Liver (tissue), 9 donors: Measurements from ENCODE around the gene DICER1. TPM values are rescaled to one million over a fixed set of nuclear protein-coding genes. Genes with fewer than 3 reads are reported as not detected.

Source experiments
- DNase-seq: peaks from one replicate; pipeline ENCODE4 v3.0.0-alpha.2; 2017; ENCODE audit warnings: low spot score
- H3K27ac ChIP-seq, 2 donors: one replicate each; pipeline ENCODE4 v1.7.0; 2013; ENCODE audit warnings: inconsistent platforms in 2 of 2, low read length in 2 of 2, control low read depth in 1 of 2, low read depth in 1 of 2, mild to moderate bottlenecking in 1 of 2
- H3K27me3 ChIP-seq, 4 donors: one replicate each; pipeline versions ENCODE4 v1.6.1 to v1.7.0; 2013; ENCODE audit warnings: low read length in 3 of 4, inconsistent platforms in 1 of 4, mild to moderate bottlenecking in 1 of 4, moderate library complexity in 1 of 4; ENCODE audit not compliant: control insufficient read depth in 4 of 4, insufficient read depth in 4 of 4
- H3K36me3 ChIP-seq, 4 donors: one replicate each; pipeline versions ENCODE4 v1.6.1 to v1.7.0; 2013; ENCODE audit warnings: low read length in 3 of 4, mild to moderate bottlenecking in 3 of 4, low read depth in 1 of 4, moderate library complexity in 1 of 4; ENCODE audit not compliant: control insufficient read depth in 4 of 4, insufficient read depth in 3 of 4
- H3K4me1 ChIP-seq, 4 donors: one replicate each; pipeline versions ENCODE4 v1.6.1 to v1.7.0; 2013; ENCODE audit warnings: low read length in 3 of 4, mild to moderate bottlenecking in 3 of 4, moderate library complexity in 1 of 4; ENCODE audit not compliant: control insufficient read depth in 4 of 4, insufficient read depth in 4 of 4
- H3K4me3 ChIP-seq, 3 donors: one replicate each; pipeline versions ENCODE4 v1.6.1 to v1.7.0; 2013; ENCODE audit warnings: low read length in 3 of 3, control low read depth in 1 of 3, low read depth in 1 of 3, mild to moderate bottlenecking in 1 of 3
- H3K9ac ChIP-seq, 2 donors: one replicate each; pipeline ENCODE4 v1.7.0; 2013; ENCODE audit warnings: low read length in 2 of 2, mild to moderate bottlenecking in 2 of 2, moderate library complexity in 2 of 2, control low read depth in 1 of 2, low read depth in 1 of 2
- H3K9me3 ChIP-seq, 4 donors: one replicate each; pipeline versions ENCODE4 v1.6.1 to v1.7.0; 2013; ENCODE audit warnings: low read length in 3 of 4; ENCODE audit not compliant: control insufficient read depth in 4 of 4
- ATF3 ChIP-seq: IDR thresholded peaks from 2 replicates; pipeline ENCODE4 v1.6.1; 2016; ENCODE audit warnings: antibody characterized with exemption
- CTCF ChIP-seq: fragments of 150-350 bp; IDR thresholded peaks from 2 replicates; pipeline ENCODE4 v1.5.1; 2017; ENCODE audit warnings: improper control_type of control experiment, low read depth, low read length; ENCODE audit not compliant: missing input control
- EGR1 ChIP-seq, 2 donors: IDR thresholded peaks; 2 replicates each; pipeline ENCODE4 v1.6.1; 2016 to 2018; ENCODE audit warnings: antibody characterized with exemption in 2 of 2, low read depth in 2 of 2
- FOXA1 ChIP-seq: IDR thresholded peaks from 2 replicates; pipeline ENCODE4 v1.6.1; 2016; ENCODE audit warnings: antibody characterized with exemption
- FOXA2 ChIP-seq: IDR thresholded peaks from 2 replicates; pipeline ENCODE4 v1.6.1; 2016; ENCODE audit warnings: antibody characterized with exemption
- GABPA ChIP-seq, 2 donors: IDR thresholded peaks in 1 of 2; conservative IDR thresholded peaks in 1 of 2; 2 replicates each; pipeline ENCODE4 v1.6.1; 2016; ENCODE audit warnings: antibody characterized with exemption in 2 of 2, mild to moderate bottlenecking in 1 of 2, moderate library complexity in 1 of 2
- HNF4A ChIP-seq, 2 donors: conservative IDR thresholded peaks; 2 replicates each; pipeline ENCODE4 v1.6.1; 2016; ENCODE audit warnings: antibody characterized with exemption in 2 of 2, mild to moderate bottlenecking in 2 of 2
- HNF4G ChIP-seq: IDR thresholded peaks from 2 replicates; pipeline ENCODE4 v1.6.1; 2016; ENCODE audit warnings: antibody characterized with exemption
- JUND ChIP-seq, 2 donors: IDR thresholded peaks; 2 replicates each; pipeline ENCODE4 v1.6.1; 2016; ENCODE audit warnings: antibody characterized with exemption in 2 of 2
- MAX ChIP-seq: IDR thresholded peaks from 2 replicates; pipeline ENCODE4 v1.6.1; 2016; ENCODE audit warnings: antibody characterized with exemption
- NR2F2 ChIP-seq: IDR thresholded peaks from 2 replicates; pipeline ENCODE4 v1.6.1; 2016; ENCODE audit warnings: antibody characterized with exemption
- RAD21 ChIP-seq, 2 donors: IDR thresholded peaks; 2 replicates each; pipeline ENCODE4 v1.6.1; 2016; ENCODE audit warnings: antibody characterized with exemption in 2 of 2, mild to moderate bottlenecking in 2 of 2
- REST ChIP-seq: IDR thresholded peaks from 2 replicates; pipeline ENCODE4 v1.6.1; 2016; ENCODE audit warnings: antibody characterized with exemption, mild to moderate bottlenecking
- RXRA ChIP-seq, 2 donors: IDR thresholded peaks; 2 replicates each; pipeline ENCODE4 v1.6.1; 2017 to 2018; ENCODE audit warnings: antibody characterized with exemption in 2 of 2, mild to moderate bottlenecking in 1 of 2
- SP1 ChIP-seq: IDR thresholded peaks from 2 replicates; pipeline ENCODE4 v1.6.1; 2018; ENCODE audit warnings: antibody characterized with exemption, mild to moderate bottlenecking
- TAF1 ChIP-seq: conservative IDR thresholded peaks from 2 replicates; pipeline ENCODE4 v1.6.1; 2016; ENCODE audit warnings: antibody characterized with exemption, mild to moderate bottlenecking
- YY1 ChIP-seq: IDR thresholded peaks from 2 replicates; pipeline ENCODE4 v1.6.1; 2016; ENCODE audit warnings: antibody characterized with exemption, mild to moderate bottlenecking
- ZBTB33 ChIP-seq: IDR thresholded peaks from 2 replicates; pipeline ENCODE4 v1.6.1; 2016; ENCODE audit warnings: antibody characterized with exemption
- WGBS: extraction: QIAGEN DNeasy Blood & Tissue Kit; methylation state at CpG from one replicate; pipeline ENCODE4 v1.1.7; 2013; 5-methylcytosine and 5-hydroxymethylcytosine counted together
- polyA plus RNA-seq, 2 donors: library from polyadenylated mRNA; stranded (reverse) in 1 of 2; unstranded in 1 of 2; fragments of 200-250 nt in 1 of 2; fragments of >200 nt in 1 of 2; fragmentation: Nextera tagmentation in 1 of 2; extraction: Ambion mirVana in 1 of 2; gene quantifications; one replicate each; pipeline versions ENCODE4 v1.2.1 to v1.2.3, GENCODE V29; 2013 to 2015
- total RNA-seq, 2 donors: library from RNA; depleted of rRNA; stranded (reverse); fragments of >200 nt; gene quantifications; one replicate each; pipeline ENCODE4 v1.2.3, GENCODE V29; 2014
- donor health status: healthy.
- donor health status: healthy.
- donor health status: healthy.
- donor health status: healthy.
- donor health status: healthy.

The DICER1 gene
- total and polyA plus RNA-seq, 4 donors: 7.5 to 43.6 (median 20.3) TPM

GRCh38 chr14:95125221-95125620 lies 32.1 kb downstream of the DICER1 start:
- peaks cover 4 to 36% (median 14%) of the 10 kb centered on the region in 4 donors for H3K36me3 ChIP-seq
- H3K27me3 ChIP-seq: no peaks in the 10 kb centered on the region
- WGBS: 89% methylated on average over 3 of the region's 3 CpGs
- TF ChIP-seq FOXA1 (no peak), GABPA (IDR thresholded peaks at IDR 0.05 in 1 of 2, conservative IDR thresholded peaks at IDR 0.05 in 1 of 2) (no peak), ZBTB33 (no peak), RXRA (IDR thresholded peaks at IDR 0.05) (no peak), SP1 (no peak), TAF1 (no peak)
- H3K27ac ChIP-seq: no peak overlapping the region
- DNase-seq: no peak
- peaks cover 2 to 12% (median 8%) of the 10 kb centered on the region in 4 donors for H3K4me1 ChIP-seq
- H3K9ac ChIP-seq: no peak overlapping the region
- no peak overlapping the region for H3K4me3 ChIP-seq
- no peaks in the 10 kb centered on the region for H3K9me3 ChIP-seq

GRCh38 chr14:95123891-95124579 lies 33.3 kb downstream of the DICER1 start:
- Histone ChIP-seq H3K27me3 (no peaks in the 10 kb centered on the region), H3K9me3 (no peaks in the 10 kb centered on the region), H3K27ac (no peak overlapping the region), H3K36me3 (peaks cover 4 to 31% (median 14%) of the 10 kb centered on the region in 4 donors), H3K9ac (no peak overlapping the region), H3K4me3 (no peak overlapping the region), H3K4me1 (peaks cover 2 to 12% (median 8%) of the 10 kb centered on the region in 4 donors)
- DNase-seq: no peak
- TF ChIP-seq RXRA (IDR thresholded peaks at IDR 0.05) (no peak), SP1 (no peak), FOXA1 (no peak), CTCF (no peak), TAF1 (no peak), NR2F2 (no peak), JUND (IDR thresholded peaks at IDR 0.05) (no peak), HNF4A (conservative IDR thresholded peaks at IDR 0.05) (no peak), ZBTB33 (no peak), GABPA (IDR thresholded peaks at IDR 0.05 in 1 of 2, conservative IDR thresholded peaks at IDR 0.05 in 1 of 2) (no peak), ATF3 (no peak), FOXA2 (no peak), REST (no peak), RAD21 (IDR thresholded peaks at IDR 0.05) (no peak), MAX (no peak), HNF4G (no peak), EGR1 (IDR thresholded peaks at IDR 0.05; ENCODE audit: low read depth in 2 of 2) (no peak), YY1 (no peak)
- WGBS: 96% methylated on average over 9 of the region's 9 CpGs
